Left colon (tissue), 2 donors: ENCODE results near the gene SYT1. TPM values are rescaled to one million over a fixed set of nuclear protein-coding genes. Genes with fewer than 3 reads are reported as not detected.

Source experiments
- ATAC-seq: fragments of 200-7000 bp; cut with Tn5 transposase; one replicate; pipeline ENCODE4 v1.9.1; 2020; ENCODE audit warnings: mild to moderate bottlenecking, moderate library complexity
- DNase-seq, 2 donors: peaks; one replicate each; pipeline ENCODE4 v3.0.0-alpha.2; 2020
- intact Hi-C, 2 donors: fragments of 100-400 bp; cut with DNase I in 1 of 2; cut with micrococcal nuclease in 1 of 2; formaldehyde crosslinking; loops; one replicate each; pipeline versions ENCODE4 v1.11.2 to v1.14.0; 2022; cut with DNase I, micrococcal nuclease
- total RNA-seq, 2 donors: library from RNA; stranded (reverse); fragmentation: NEBNext Ultra II Directional; extraction: Animal tissue kit (Norgen Biotek cat#: 25700); gene quantifications; one replicate each; pipeline ENCODE4 v1.2.1, GENCODE V29; 2021
- donor health status: DM: no; HTN: no; CAD: no.
- donor health status: DM: yes; HTN: yes; CAD: no.

Gene SYT1
- total RNA-seq, 2 donors from 2014 or later, result 0.92 to 1.5 TPM

- DNase-seq, result no peak
- intact Hi-C loops, result no loop called here
- ATAC-seq, result no peak
Measured at GRCh38 chr12:79347866-79348265, 483.3 kb downstream of the SYT1 start.

GRCh38 chr12:79351251-79351650 is 486.7 kb downstream of the SYT1 start:
- ATAC-seq (no peak), DNase-seq (no peak)
- intact Hi-C loops, result no loop called here

DNA sequence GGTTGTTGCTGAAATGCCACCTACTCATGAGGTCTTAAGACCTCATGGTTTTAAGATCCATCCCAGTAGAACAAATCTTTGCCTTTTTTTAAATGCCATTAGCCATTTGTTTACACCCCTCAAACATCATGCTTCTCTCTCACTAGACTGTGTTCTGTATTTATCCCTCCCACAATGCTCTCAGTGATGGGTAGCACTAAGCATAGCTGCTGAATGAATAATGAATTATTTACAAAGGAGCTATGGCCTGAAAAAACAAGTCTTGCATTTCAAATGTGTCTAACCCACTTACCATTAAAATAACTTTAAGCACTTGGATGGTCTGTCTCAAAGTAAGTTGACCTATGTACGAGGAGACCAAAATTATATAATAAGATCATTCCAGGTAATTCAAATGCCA is 491.6 kb downstream of the SYT1 start:
- ATAC-seq (no peak), DNase-seq (no peak)
- intact Hi-C loops, result no loop called here

DNA sequence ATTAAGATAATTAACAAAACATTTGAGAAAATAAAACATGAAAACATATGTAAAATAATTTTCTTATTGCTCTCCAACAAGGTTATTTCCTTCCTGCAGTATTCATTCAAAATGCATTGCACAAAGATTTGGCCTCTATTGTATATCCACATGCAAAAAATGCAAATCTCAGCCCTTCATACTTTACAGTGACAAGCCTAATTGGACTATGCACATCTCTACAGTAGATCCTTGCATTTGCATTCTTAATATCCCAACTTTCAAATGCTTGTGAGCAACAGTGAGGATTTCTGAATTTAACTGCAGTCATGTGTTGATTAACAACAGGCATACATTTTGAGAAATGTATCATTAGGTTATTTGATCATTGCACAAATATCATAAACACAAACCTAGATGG is 492.5 kb downstream of the SYT1 start:
- intact Hi-C loops, result no loop called here
- no peak for ATAC-seq

DNA sequence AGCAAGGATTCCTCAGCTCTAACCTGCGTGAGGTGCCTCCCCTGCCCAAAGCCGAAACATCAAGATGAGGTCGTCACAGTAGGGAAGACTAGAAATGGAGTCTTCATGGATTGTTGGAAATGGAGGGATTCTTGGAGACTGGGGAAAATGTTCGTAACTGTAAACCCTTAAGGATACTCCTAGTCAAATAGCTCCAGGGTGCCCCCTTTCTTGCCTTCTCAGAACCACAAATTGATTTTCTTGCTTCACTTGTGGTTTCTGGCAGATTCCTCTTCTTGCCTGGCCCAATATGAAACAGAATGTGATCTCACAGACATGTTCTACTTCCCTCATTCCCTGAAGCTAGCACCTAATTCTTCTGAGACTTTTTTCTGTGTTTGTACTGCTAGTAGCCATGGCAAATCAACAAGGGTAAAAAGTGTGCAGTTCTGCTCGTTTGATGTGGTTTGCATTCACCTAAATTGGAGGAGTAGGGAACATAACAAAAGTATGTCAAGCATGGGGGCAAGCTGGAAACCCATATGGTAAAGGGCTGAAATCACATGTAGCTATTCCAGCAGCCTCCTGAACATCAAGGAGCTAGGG is 494.2 kb downstream of the SYT1 start:
- DNase-seq (no peak), ATAC-seq (no peak)
- intact Hi-C loops, result no loop called here

More for the DNA sequence above, 492.5 kb downstream of the SYT1 start:
- DNase-seq, result no peak

GRCh38 chr12:79360286-79360685 is 495.7 kb downstream of the SYT1 start:
- DNase-seq (no peak), ATAC-seq (no peak)
- intact Hi-C loops, result no loop called here

GRCh38 chr12:79360936-79361335 is 496.4 kb downstream of the SYT1 start:
- intact Hi-C loops, result no loop called here
- ATAC-seq (no peak), DNase-seq (no peak)

DNA sequence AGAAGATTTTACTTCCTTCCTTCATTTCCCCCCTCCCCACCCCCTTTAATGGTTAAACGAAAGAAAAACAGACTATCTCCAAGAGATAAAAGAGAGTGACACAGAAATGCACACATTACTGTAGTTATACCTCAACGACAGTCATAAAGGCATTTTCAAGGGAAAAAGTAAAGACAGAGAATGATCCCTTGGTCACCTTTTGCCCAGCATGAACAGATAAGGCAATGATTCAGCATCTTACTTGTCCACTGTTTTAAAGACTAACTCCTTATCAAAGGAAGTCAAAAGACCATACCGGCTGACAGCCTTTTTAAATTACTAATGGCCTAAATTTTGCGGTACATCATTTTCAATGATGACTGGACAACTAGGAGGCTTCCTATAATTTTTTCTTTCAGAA is 499.6 kb downstream of the SYT1 start:
- DNase-seq, result no peak
- no peak for ATAC-seq
- intact Hi-C loops, result no loop called here

GRCh38 chr12:79366374-79366773 is 501.8 kb downstream of the SYT1 start:
- ATAC-seq (no peak), DNase-seq (no peak)
- intact Hi-C loops, result no loop called here

GRCh38 chr12:79367032-79367589 is 502.5 kb downstream of the SYT1 start:
- DNase-seq, result no peak
- intact Hi-C loops, result no loop called here
- ATAC-seq, result no peak

DNA sequence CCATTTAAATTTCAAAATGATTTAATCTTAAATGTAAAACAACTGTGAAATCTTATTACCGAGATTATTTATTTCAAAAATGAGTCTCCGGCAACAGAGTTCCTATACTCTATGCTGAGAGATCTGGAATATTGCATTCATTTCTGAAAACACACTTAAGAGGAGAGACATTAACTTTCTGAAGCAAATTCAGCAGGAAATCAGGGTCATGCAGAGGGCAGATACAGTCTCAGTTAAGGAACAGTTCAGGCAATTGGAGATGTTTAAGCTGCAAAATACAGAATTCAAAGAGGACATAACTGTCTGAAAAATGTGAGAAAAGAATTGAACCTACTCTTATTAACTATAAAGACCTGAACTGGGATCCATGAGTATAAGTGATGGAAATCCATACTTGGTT is 505.4 kb downstream of the SYT1 start:
- no peak for DNase-seq
- intact Hi-C loops, result no loop called here
- ATAC-seq, result no peak

- DNase-seq (no peak), ATAC-seq (no peak)
- intact Hi-C loops, result no loop called here
Measured at GRCh38 chr12:79371226-79371625, 506.7 kb downstream of the SYT1 start.

DNA sequence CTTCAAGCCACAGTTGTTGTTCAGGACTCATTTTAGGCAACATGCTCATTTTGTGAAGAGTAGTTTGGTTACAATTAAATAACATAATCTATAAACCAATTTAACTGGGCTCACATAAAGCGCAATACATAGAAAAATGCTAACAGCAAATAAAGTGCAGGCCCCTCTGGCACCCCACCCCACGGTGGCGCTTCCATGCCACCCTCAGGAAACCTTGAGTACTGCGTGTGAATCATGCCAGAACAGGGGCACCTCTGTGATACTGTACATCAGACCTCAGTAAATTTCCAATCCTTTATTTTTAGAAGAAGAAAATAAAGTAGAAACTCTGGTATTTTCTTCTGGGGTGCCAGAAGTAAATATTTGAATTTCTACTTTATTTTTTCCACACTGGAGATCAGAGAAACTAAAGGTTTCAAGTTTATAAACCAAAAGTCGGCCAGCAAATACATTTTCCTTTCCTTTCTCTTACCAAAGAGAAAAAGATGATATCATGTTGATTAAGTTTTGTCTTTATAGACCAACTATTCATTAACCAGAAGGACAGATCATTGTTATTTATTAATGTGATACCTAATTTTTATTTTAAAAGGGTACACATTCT is 509.4 kb downstream of the SYT1 start:
- ATAC-seq, result peak; percentile 52
- DNase-seq, result no peak
- intact Hi-C loops, result no loop called here

DNA sequence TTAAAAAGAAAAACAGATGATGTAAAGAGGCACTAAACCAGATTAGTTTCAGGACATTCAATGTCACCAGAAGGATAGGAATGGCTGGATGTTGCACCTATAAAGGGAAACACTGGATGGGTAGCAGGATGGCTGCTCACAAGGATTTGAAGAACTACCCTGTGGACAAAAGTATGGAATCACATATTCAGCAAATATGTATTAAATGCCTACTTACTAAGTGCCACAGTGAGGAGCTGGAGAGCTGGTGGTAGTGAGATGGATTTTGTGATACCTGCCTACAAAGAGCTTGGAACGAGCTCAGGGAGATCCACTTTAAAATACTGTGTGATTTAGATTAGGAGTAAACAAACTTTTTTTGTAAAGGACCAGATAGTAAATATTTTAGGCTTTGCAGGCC is 510.0 kb downstream of the SYT1 start:
- DNase-seq (no peak), ATAC-seq (no peak)
- intact Hi-C loops, result no loop called here

DNA sequence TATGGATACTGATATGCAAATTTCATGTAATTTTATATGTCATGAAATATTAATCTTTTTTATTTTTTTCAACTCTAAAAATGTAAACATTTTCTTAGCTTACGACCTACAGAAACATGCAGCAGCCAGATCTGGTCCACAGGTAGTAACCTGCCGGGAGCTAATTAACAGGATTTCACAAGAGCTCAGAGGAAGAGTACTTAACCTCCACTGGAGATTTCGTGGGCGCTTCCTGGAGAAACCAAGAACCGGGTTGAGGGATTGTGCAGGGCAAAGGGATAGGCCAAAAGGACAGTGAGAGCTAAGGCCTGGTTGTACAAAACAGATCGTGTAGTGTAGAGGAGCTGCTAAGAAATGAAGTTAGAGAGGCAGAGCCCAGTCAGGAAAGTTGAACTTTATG is 510.5 kb downstream of the SYT1 start:
- intact Hi-C loops, result no loop called here
- no peak for ATAC-seq
- no peak for DNase-seq

DNA sequence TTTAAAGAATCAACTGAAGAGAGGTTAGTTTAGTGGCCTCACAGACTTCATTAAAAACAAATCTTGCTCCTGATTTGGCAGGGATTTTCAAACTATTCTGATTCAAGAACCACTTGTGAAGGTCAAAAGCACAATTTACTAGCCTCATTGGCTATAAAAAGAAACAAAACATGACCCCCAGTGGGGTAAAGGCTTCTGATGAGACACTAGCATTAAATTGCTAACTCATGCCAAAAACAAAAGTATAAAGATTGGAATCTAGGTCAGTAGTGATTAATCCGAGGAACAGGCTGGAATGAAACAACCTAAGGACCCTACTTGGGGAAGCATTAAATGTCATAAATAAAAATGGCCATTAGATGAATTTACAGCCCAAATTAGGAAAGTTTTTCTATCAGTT is 513.9 kb downstream of the SYT1 start:
- no peak for ATAC-seq
- intact Hi-C loops, result no loop called here
- DNase-seq, result no peak

- ATAC-seq (no peak), DNase-seq (no peak)
- intact Hi-C loops, result no loop called here
Measured at GRCh38 chr12:79380402-79380801, 515.8 kb downstream of the SYT1 start.

DNA sequence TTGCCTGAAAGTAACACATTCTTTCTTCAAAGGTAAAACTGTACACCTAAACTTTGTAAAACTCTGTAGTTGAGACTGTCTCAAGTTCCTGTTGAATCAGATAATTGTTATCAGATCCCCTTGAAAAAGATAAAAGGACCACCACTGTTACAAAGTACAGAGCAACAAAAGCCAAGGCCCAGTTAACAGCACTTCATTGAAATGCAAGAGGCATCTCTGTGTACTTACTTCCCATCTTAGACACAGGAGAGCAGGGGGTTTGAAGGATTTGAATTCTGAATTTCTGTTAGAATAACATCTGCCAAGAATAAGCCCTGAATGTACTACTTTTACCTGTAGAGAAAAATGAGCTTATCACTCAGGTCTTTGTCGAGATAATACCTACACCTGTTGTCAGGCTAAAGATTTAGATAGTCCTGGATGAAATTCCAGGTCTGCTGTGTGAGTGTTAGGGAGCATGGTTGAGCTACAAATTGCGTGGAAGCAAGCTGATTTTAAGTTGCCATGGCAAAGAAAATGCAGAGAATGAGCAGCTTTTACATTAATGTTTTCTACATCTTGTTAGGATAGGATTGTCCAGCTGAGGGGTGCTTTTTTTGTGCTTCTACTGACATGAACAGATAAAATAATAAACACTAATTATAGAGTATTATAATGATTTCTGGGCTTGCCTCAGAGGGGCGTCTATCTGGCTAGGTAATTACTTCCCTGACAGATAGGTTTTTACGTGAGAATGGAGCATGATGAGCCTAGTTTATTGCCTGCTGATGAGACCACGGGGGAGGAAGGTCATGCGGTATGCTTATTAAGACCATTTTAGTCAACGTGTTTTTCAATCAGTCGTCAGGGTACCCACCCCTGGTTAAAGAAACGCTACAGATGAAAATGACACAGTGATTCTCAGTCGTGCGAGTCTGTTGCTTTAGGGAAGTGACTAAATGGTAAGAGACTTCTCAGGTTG is 517.0 kb downstream of the SYT1 start:
- intact Hi-C loops, result no loop called here
- no peak for DNase-seq
- ATAC-seq, result no peak

- intact Hi-C loops, result no loop called here
- DNase-seq (no peak), ATAC-seq (no peak)
Measured at GRCh38 chr12:79384551-79384950, 520.0 kb downstream of the SYT1 start.

GRCh38 chr12:79388011-79388410 is 523.4 kb downstream of the SYT1 start:
- DNase-seq, result no peak

More at GRCh38 chr12:79388011-79388410, 523.4 kb downstream of the SYT1 start:
- intact Hi-C loops, result no loop called here
- ATAC-seq, result no peak
